ENCODE measurements around the gene CMC1.

DNA sequence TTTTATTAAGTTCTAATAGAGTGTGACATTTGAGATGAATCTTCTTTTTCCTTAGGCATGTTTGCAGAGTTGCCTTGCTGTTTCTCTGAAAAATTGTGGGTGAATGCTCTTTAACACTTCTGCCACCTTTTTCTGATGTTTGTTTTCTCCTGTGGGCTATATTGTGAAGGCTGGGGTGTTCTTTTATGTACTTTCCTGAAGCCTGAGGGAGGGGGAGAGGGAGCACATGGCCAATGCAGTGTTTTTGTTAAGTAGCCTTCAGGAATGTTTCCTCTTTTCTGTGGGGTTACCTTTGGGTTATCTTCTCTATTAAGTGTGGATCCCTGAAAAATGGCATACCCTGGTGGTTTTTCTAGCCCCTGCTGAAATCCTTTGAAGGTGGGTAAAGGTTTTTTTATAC, 50.2 kb downstream of the CMC1 start:
- TF ChIP-seq PTRF (tag; IDR thresholded peaks at IDR 0.05) = no peak
- no peak for TF ChIP-seq ZBED1 (IDR thresholded peaks at IDR 0.05)
- TF ChIP-seq BDP1 (IDR thresholded peaks at IDR 0.05; ENCODE audit: insufficient read depth, insufficient read length) = no peak
- no peak for TF ChIP-seq SOX6 (IDR thresholded peaks at IDR 0.05)
- TF ChIP-seq CTCF (IDR thresholded peaks at IDR 0.05 in 2 of 3, conservative IDR thresholded peaks at IDR 0.05 in 1 of 3; ENCODE audit: insufficient read depth in 2 of 3, low read depth in 1 of 3, low read length in 3 of 3) = no peak
- TF ChIP-seq POLR2A (conservative IDR thresholded peaks at IDR 0.05) = no peak
